Measurements from ENCODE around the gene UBXN10. TPM values are rescaled to one million over a fixed set of nuclear protein-coding genes. Genes with fewer than 3 reads are reported as not detected.

UBXN10 gene
- total and polyA plus RNA-seq, 7 donors, result 0.04 to 0.48 (median 0.17) TPM

GRCh38 chr1:20202166-20202565, 16.3 kb downstream of the UBXN10 start:
- DNase-seq, result no peak
- Histone ChIP-seq H3K27me3 (ENCODE audit: insufficient read depth in 3 of 3, low read length in 2 of 3) (peaks cover 0 to 2% (median 0%) of the 10 kb centered on the region in 3 donors), H3K9me3 (no peaks in the 10 kb centered on the region), H3K27ac (no peak overlapping the region), H3K4me3 (no peak overlapping the region), H3K4me1 (no peaks in the 10 kb centered on the region), H3K36me3 (ENCODE audit: insufficient read depth in 1 of 2, low read depth in 1 of 2) (no peaks in the 10 kb centered on the region)
- no peak for TF ChIP-seq CTCF (IDR thresholded peaks at IDR 0.05)
- no peak for ATAC-seq
- intact Hi-C loops (cut with DNase I), result no loop called here
- WGBS, 3 donors, result 90 to 94% (median 92%) methylated on average over 5 of the region's 5 CpGs

- intact Hi-C loops (cut with DNase I), result no loop called here
- no peak for ATAC-seq
- WGBS, 3 donors, result 64 to 72% (median 71%) methylated on average over 4 of the region's 4 CpGs
- peaks cover 0 to 7% (median 0%) of the 10 kb centered on the region in 3 donors for H3K27me3 ChIP-seq (ENCODE audit: insufficient read depth in 3 of 3, low read length in 2 of 3)
- no peak for DNase-seq
- H3K9me3 ChIP-seq, result no peaks in the 10 kb centered on the region
- no peaks in the 10 kb centered on the region for H3K4me1 ChIP-seq
- no peak overlapping the region for H3K4me3 ChIP-seq
- no peak for TF ChIP-seq CTCF (IDR thresholded peaks at IDR 0.05)
- no peaks in the 10 kb centered on the region for H3K36me3 ChIP-seq (ENCODE audit: insufficient read depth in 1 of 2, low read depth in 1 of 2)
- no peak overlapping the region for H3K27ac ChIP-seq
These were observed 21.6 kb downstream of the UBXN10 start for GRCh38 chr1:20207546-20207945.

GRCh38 chr1:20209471-20209870, 23.6 kb downstream of the UBXN10 start:
- Histone ChIP-seq H3K36me3 (ENCODE audit: insufficient read depth in 1 of 2, low read depth in 1 of 2) (no peaks in the 10 kb centered on the region), H3K9me3 (no peaks in the 10 kb centered on the region), H3K27me3 (ENCODE audit: insufficient read depth in 3 of 3, low read length in 2 of 3) (peaks cover 0 to 12% (median 0%) of the 10 kb centered on the region in 3 donors), H3K27ac (no peak overlapping the region), H3K4me1 (peaks cover 4% of the 10 kb centered on the region), H3K4me3 (no peak overlapping the region)
- intact Hi-C loops (cut with DNase I), result no loop called here
- WGBS, 3 donors, result 46 to 69% (median 60%) methylated on average over 4 of the region's 4 CpGs
- no peak for TF ChIP-seq CTCF (IDR thresholded peaks at IDR 0.05)
- ATAC-seq (no peak), DNase-seq (no peak)

- Histone ChIP-seq H3K36me3 (ENCODE audit: insufficient read depth in 1 of 2, low read depth in 1 of 2) (no peaks in the 10 kb centered on the region), H3K27ac (no peak overlapping the region), H3K4me3 (no peak overlapping the region), H3K27me3 (ENCODE audit: insufficient read depth in 3 of 3, low read length in 2 of 3) (peaks cover 0 to 17% (median 0%) of the 10 kb centered on the region in 3 donors), H3K4me1 (peaks cover 4% of the 10 kb centered on the region), H3K9me3 (no peaks in the 10 kb centered on the region)
- peak in 1 of 2 donors; percentile 23 for DNase-seq
- intact Hi-C loops (cut with DNase I), result loop anchor here (5.0 to 10.0 kb wide), 3 partner anchors 161 to 224 kb away; no protein-coding TSS in a partner anchor
- ATAC-seq, result no peak
- 83 to 92% (median 89%) methylated on average over 10 of the region's 10 CpGs for WGBS, 3 donors
- no peak for TF ChIP-seq CTCF (IDR thresholded peaks at IDR 0.05)
These were observed 25.0 kb downstream of the UBXN10 start for GRCh38 chr1:20210736-20211460.

Measured in psoas muscle (tissue), 8 donors.